K562 (cell line): ENCODE results near the gene UBR3. TPM values are rescaled to one million over a fixed set of nuclear protein-coding genes. Genes with fewer than 3 reads are reported as not detected.

Source experiments
- ATAC-seq: fragments of 200-7000 bp; cut with Tn5 transposase; 3 replicates; pipeline ENCODE4 v1.9.1; 2020; ENCODE audit warnings: moderate library complexity
- BruUV-seq: library from RNA; stranded (reverse); fragments of 400-500 nt; replicated peaks from 2 replicates; lab custom pipeline; 2021; lab: Mats Ljungman, UMichigan
- CTCF ChIA-PET: fragments of 300-600 bp; formaldehyde crosslinking; extraction: SDS; loops from one replicate; lab custom pipeline; 2021; ENCODE audit warnings: low intra/inter-chr PET ratio; lab: Yijun Ruan, JAX
- POLR2A ChIA-PET: fragments of 300-600, 350-650 bp; sonication (Branson Sonifier 250); formaldehyde crosslinking; extraction: SDS; loops from one replicate; lab custom pipeline; 2021; ENCODE audit warnings: antibody characterized with exemption, inconsistent platforms; lab: Yijun Ruan, JAX
- DNase-seq, 4 experiments: peaks; one replicate each; pipeline versions ENCODE4 v3.0.0 to v3.0.0-alpha.2; 2011 to 2018; ENCODE audit warnings: low spot score in 3 of 4, mixed read lengths in 3 of 4; ENCODE audit errors: extremely low read depth in 1 of 4
- FAIRE-seq: peaks from 2 replicates; lab custom pipeline; 2011; peaks lifted over from hg19 to GRCh38; lab: Jason Lieb, UNC
- H2AFZ ChIP-seq: 2 replicates; pipeline ENCODE4 v1.6.0; 2011; ENCODE audit warnings: low read depth, low read length, control low read depth, inconsistent platforms
- H3K27ac ChIP-seq: fragments of 200-600 bp; 3 replicates; pipeline ENCODE4 v1.8.0; 2011; ENCODE audit warnings: low read depth, mild to moderate bottlenecking, control low read depth, inconsistent platforms, low read length, moderate library complexity, mixed read lengths; ENCODE audit errors: extremely low read depth
- H3K27me3 ChIP-seq, 2 experiments: fragments of 300-600 bp in 1 of 2; 2 replicates in 1 of 2; 3 replicates in 1 of 2; pipeline versions ENCODE4 v1.6.0 to v1.8.0; 2011; ENCODE audit warnings: inconsistent platforms in 2 of 2, low read length in 2 of 2, mild to moderate bottlenecking in 1 of 2, mixed read lengths in 1 of 2, moderate library complexity in 1 of 2; ENCODE audit not compliant: control insufficient read depth in 2 of 2, insufficient read depth in 2 of 2
- H3K36me3 ChIP-seq: fragments of 300-600 bp; 3 replicates; pipeline ENCODE4 v1.8.0; 2011; ENCODE audit warnings: mild to moderate bottlenecking, low read length, inconsistent platforms; ENCODE audit not compliant: control insufficient read depth, insufficient read depth
- H3K4me1 ChIP-seq, 2 experiments: fragments of 200-600 bp in 1 of 2; replicated peaks in 1 of 2; 2 replicates in 1 of 2; 3 replicates in 1 of 2; pipeline versions ENCODE4 v1.5.1 to v1.8.0; 2011; ENCODE audit warnings: inconsistent platforms in 2 of 2, low read length in 2 of 2, mild to moderate bottlenecking in 1 of 2, mixed read lengths in 1 of 2, moderate library complexity in 1 of 2; ENCODE audit not compliant: control insufficient read depth in 2 of 2, insufficient read depth in 2 of 2
- H3K4me2 ChIP-seq: 2 replicates; pipeline ENCODE4 v1.6.1; 2011; ENCODE audit warnings: low read length, control low read depth, inconsistent platforms, mixed read lengths; ENCODE audit not compliant: insufficient read depth
- H3K4me3 ChIP-seq: fragments of 200-600 bp; sonication (generic), shearing (Covaris generic); 2 replicates; pipeline ENCODE4 v1.5.1; 2016; ENCODE audit warnings: control low read depth, inconsistent platforms
- H3K79me2 ChIP-seq: fragments of 200-600 bp; 3 replicates; pipeline ENCODE4 v1.8.0; 2011; ENCODE audit warnings: low read length, inconsistent platforms; ENCODE audit not compliant: control insufficient read depth, insufficient read depth
- H3K9ac ChIP-seq, 2 experiments: 2 replicates each; pipeline versions ENCODE4 v1.6.0 to v1.6.1; 2011; ENCODE audit warnings: low read depth in 2 of 2, low read length in 2 of 2, control low read depth in 1 of 2, inconsistent platforms in 1 of 2, mild to moderate bottlenecking in 1 of 2, mixed read lengths in 1 of 2; ENCODE audit not compliant: insufficient read depth in 1 of 2
- H3K9me1 ChIP-seq: one replicate; pipeline ENCODE4 v1.6.0; 2011; ENCODE audit warnings: inconsistent platforms, mild to moderate bottlenecking, low read length, moderate library complexity; ENCODE audit not compliant: control insufficient read depth, insufficient read depth
- H3K9me3 ChIP-seq: replicated peaks from 2 replicates; pipeline ENCODE4 v1.5.1; 2011; ENCODE audit warnings: low read depth, low read length, inconsistent platforms; ENCODE audit not compliant: control insufficient read depth, insufficient read depth
- H4K20me1 ChIP-seq: replicated peaks from 2 replicates; pipeline ENCODE4 v1.6.1; 2011; ENCODE audit warnings: low read length, inconsistent platforms, mixed read lengths; ENCODE audit not compliant: control insufficient read depth, insufficient read depth
- ATF1 ChIP-seq, 2 experiments: fragments of 450-650 bp in 1 of 2; IDR thresholded peaks; 2 replicates each; pipeline ENCODE4 v1.6.1; 2016; ENCODE audit warnings: missing compliant biosample characterization in 1 of 2, missing genetic modification characterization in 1 of 2
- FOS ChIP-seq: IDR thresholded peaks from 3 replicates; pipeline ENCODE4 v1.6.1; 2011; ENCODE audit not compliant: insufficient read length; ENCODE audit errors: extremely low read depth
- FOXK2 ChIP-seq, 2 experiments: fragments of 450-650 bp; IDR thresholded peaks in 1 of 2; conservative IDR thresholded peaks in 1 of 2; 2 replicates each; pipeline ENCODE4 v1.6.1; 2016; ENCODE audit warnings: low read depth in 2 of 2, mild to moderate bottlenecking in 1 of 2
- GATAD2A ChIP-seq: fragments of 450-650 bp; IDR thresholded peaks from 2 replicates; pipeline ENCODE4 v1.6.1; 2017
- LEF1 ChIP-seq: fragments of 450-650 bp; IDR thresholded peaks from 2 replicates; pipeline ENCODE4 v1.6.1; 2016; ENCODE audit warnings: mild to moderate bottlenecking
- SMAD3 ChIP-seq: fragments of 450-650 bp; formaldehyde crosslinking; conservative IDR thresholded peaks from 2 replicates; pipeline ENCODE4 v1.4.0; 2020; ENCODE audit warnings: mild to moderate bottlenecking
- SMC3 ChIP-seq: conservative IDR thresholded peaks from 2 replicates; pipeline ENCODE4 v1.6.1; 2011; ENCODE audit warnings: low read depth, low read length, improper control_type of control experiment; ENCODE audit not compliant: insufficient read depth
- SNRNP70 ChIP-seq: fragments of 200-400 bp; formaldehyde crosslinking; optimal IDR thresholded peaks from 2 replicates; pipeline ENCODE3; 2017; ENCODE audit warnings: low read depth, low read length
- TARDBP ChIP-seq: fragments of 450-650 bp; IDR thresholded peaks from 2 replicates; pipeline ENCODE4 v1.6.1; 2016
- ZNF253 ChIP-seq: fragments of 250-450 bp; sonication (Bioruptor Pico); conservative IDR thresholded peaks from 2 replicates; pipeline ENCODE4 v1.6.1; 2021; ENCODE audit warnings: mild to moderate bottlenecking
- ZNF274 ChIP-seq: IDR thresholded peaks from 2 replicates; pipeline ENCODE4 v1.6.1; 2011; ENCODE audit warnings: low read depth, mild to moderate bottlenecking, low read length, moderate library complexity, borderline replicate concordance
- ZNF311 ChIP-seq: fragments of 250-450 bp; sonication (Bioruptor Pico); IDR thresholded peaks from 2 replicates; pipeline ENCODE4 v1.4.0; 2020; ENCODE audit warnings: mild to moderate bottlenecking, moderate library complexity
- in situ Hi-C: fragments of 300-500 bp; cut with MboI; formaldehyde crosslinking; loops from 4 replicates; pipeline ENCODE4 v1.15.0; 2018; ENCODE audit warnings: inconsistent platforms, mixed read lengths
- intact Hi-C: fragments of 100-400 bp; cut with micrococcal nuclease; formaldehyde crosslinking; loops from 2 replicates; pipeline ENCODE4 v1.14.2; 2022
- polyA plus RNA-seq, 8 experiments: library from polyadenylated mRNA; depleted of rRNA in 4 of 8; stranded (reverse) in 5 of 8; unstranded in 3 of 8; fragments of >200 nt; fragmentation: Nextera tagmentation in 2 of 8; fragmentation: Illumina TruSeq in 1 of 8; extraction: Ambion mirVana in 2 of 8; extraction: Trizol in 1 of 8; gene quantifications; 2 replicates each; pipeline versions ENCODE4 v1.2.1 to v1.2.3, GENCODE V29; 2011 to 2014; ENCODE audit warnings: inconsistent platforms in 1 of 8, missing spikeins in 1 of 8
- total RNA-seq, 7 experiments: library from RNA; depleted of rRNA in 6 of 7; stranded (reverse); fragments of >200 nt in 6 of 7; fragmentation: Illumina TruSeq in 2 of 7; extraction: Trizol in 2 of 7; gene quantifications; 2 replicates each; pipeline versions ENCODE4 v1.2.1 to v1.2.3, GENCODE V29; 2011 to 2021; ENCODE audit warnings: low replicate concordance in 1 of 7
- TF ChIP-seq, protein P1 (sequence below): sonication (generic); formaldehyde crosslinking; IDR thresholded peaks from 2 replicates; pipeline ENCODE4 v1.8.0; 2022; ENCODE audit warnings: mild to moderate bottlenecking, missing genetic modification reagents
- TF ChIP-seq, protein P2 (sequence below): fragments of 250-450 bp; sonication (Bioruptor Pico); IDR thresholded peaks from 2 replicates; pipeline ENCODE4 v1.6.1; 2021; ENCODE audit warnings: mild to moderate bottlenecking
- TF ChIP-seq, protein P3 (sequence below): fragments of 200-800 bp; sonication (Bioruptor generic); IDR thresholded peaks from 2 replicates; pipeline ENCODE4 v1.6.1; 2017; ENCODE audit warnings: missing genetic modification characterization, missing compliant biosample characterization

The UBR3 gene
- total and polyA plus RNA-seq, 9 of the 15 experiments (the other 6 are each of a cell fraction or from before 2014, with no cell fraction given) = 14.4 to 63.5 (median 40.4) TPM

DNA sequence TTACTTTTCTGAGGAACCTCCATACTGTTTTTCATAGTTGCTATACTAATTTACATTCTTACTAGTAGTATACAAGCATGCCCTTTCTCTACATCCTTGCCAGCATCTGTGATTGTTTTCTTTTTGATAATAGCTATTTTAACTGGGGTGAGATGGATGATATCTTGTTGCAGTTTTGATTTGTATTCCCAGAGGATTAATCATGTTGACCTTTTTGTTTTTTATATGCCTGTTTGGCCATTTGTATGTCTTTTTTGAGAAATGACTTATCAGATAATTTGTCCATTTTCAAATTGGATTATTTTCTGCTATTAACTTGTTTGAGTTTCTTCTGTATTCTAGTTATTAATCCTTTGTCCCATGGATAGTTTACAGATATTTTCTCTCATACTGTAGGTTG, 141.5 kb downstream of the UBR3 start:
- TF ChIP-seq, protein P1, sequence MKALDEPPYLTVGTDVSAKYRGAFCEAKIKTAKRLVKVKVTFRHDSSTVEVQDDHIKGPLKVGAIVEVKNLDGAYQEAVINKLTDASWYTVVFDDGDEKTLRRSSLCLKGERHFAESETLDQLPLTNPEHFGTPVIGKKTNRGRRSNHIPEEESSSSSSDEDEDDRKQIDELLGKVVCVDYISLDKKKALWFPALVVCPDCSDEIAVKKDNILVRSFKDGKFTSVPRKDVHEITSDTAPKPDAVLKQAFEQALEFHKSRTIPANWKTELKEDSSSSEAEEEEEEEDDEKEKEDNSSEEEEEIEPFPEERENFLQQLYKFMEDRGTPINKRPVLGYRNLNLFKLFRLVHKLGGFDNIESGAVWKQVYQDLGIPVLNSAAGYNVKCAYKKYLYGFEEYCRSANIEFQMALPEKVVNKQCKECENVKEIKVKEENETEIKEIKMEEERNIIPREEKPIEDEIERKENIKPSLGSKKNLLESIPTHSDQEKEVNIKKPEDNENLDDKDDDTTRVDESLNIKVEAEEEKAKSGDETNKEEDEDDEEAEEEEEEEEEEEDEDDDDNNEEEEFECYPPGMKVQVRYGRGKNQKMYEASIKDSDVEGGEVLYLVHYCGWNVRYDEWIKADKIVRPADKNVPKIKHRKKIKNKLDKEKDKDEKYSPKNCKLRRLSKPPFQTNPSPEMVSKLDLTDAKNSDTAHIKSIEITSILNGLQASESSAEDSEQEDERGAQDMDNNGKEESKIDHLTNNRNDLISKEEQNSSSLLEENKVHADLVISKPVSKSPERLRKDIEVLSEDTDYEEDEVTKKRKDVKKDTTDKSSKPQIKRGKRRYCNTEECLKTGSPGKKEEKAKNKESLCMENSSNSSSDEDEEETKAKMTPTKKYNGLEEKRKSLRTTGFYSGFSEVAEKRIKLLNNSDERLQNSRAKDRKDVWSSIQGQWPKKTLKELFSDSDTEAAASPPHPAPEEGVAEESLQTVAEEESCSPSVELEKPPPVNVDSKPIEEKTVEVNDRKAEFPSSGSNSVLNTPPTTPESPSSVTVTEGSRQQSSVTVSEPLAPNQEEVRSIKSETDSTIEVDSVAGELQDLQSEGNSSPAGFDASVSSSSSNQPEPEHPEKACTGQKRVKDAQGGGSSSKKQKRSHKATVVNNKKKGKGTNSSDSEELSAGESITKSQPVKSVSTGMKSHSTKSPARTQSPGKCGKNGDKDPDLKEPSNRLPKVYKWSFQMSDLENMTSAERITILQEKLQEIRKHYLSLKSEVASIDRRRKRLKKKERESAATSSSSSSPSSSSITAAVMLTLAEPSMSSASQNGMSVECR (CRISPR knock-in tag) = no peak
- TF ChIP-seq SNRNP70 (no peak), TARDBP (no peak), ATF1 (CRISPR knock-in tag; IDR thresholded peaks at IDR 0.05) (no peak), ATF1 (tag; IDR thresholded peaks at IDR 0.05) (no peak), ZNF253 (CRISPR knock-in tag) (no peak), ZNF311 (no peak), GATAD2A (no peak), SMC3 (no peak), ZNF274 (no peak), SMAD3 (no peak), FOS (no peak), LEF1 (no peak), FOXK2 (conservative IDR thresholded peaks at IDR 0.05 in 1 of 2, IDR thresholded peaks at IDR 0.05 in 1 of 2; ENCODE audit: low read depth in 2 of 2) (no peak)
- TF ChIP-seq, protein P2, sequence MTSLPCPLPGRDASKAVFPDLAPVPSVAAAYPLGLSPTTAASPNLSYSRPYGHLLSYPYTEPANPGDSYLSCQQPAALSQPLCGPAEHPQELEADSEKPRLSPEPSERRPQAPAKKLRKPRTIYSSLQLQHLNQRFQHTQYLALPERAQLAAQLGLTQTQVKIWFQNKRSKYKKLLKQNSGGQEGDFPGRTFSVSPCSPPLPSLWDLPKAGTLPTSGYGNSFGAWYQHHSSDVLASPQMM (CRISPR knock-in tag) = no peak
- TF ChIP-seq, protein P3, sequence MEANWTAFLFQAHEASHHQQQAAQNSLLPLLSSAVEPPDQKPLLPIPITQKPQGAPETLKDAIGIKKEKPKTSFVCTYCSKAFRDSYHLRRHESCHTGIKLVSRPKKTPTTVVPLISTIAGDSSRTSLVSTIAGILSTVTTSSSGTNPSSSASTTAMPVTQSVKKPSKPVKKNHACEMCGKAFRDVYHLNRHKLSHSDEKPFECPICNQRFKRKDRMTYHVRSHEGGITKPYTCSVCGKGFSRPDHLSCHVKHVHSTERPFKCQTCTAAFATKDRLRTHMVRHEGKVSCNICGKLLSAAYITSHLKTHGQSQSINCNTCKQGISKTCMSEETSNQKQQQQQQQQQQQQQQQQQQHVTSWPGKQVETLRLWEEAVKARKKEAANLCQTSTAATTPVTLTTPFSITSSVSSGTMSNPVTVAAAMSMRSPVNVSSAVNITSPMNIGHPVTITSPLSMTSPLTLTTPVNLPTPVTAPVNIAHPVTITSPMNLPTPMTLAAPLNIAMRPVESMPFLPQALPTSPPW (CRISPR knock-in tag) = no peak
- in situ Hi-C loops = no loop called here
- H3K4me1 ChIP-seq = peaks cover 0 to 8% of the 10 kb centered on the region in 2 experiments; a peak in 2 of 5 replicates
- no peak for DNase-seq
- intact Hi-C loops = no loop called here
- peaks cover 29% of the 10 kb centered on the region for H3K36me3 ChIP-seq
- no peak for ATAC-seq
- H3K9me1 ChIP-seq = no peaks in the 10 kb centered on the region
- no peaks in the 10 kb centered on the region for H3K27me3 ChIP-seq
- ChIA-PET CTCF (no interaction called here), POLR2A (no interaction called here)
- no TSS peak for BruUV-seq
- no peaks in the 10 kb centered on the region for H3K9me3 ChIP-seq
- H3K4me2 ChIP-seq = no peak overlapping the region
- no peaks in the 10 kb centered on the region for H4K20me1 ChIP-seq
- H3K4me3 ChIP-seq = no peak overlapping the region
- no peak overlapping the region for H3K27ac ChIP-seq
- no peaks in the 10 kb centered on the region for H3K79me2 ChIP-seq
- no peak for FAIRE-seq
- H3K9ac ChIP-seq = no peak overlapping the region
- H2AFZ ChIP-seq = no peak overlapping the region
